NCI-H510A (cell line): Measurements from ENCODE around the gene MYF6.

Experiments used
- DNase-seq: peaks from one replicate; lab custom pipeline; 2025; lab: John Stamatoyannopoulos, UW

Gene MYF6

DNA sequence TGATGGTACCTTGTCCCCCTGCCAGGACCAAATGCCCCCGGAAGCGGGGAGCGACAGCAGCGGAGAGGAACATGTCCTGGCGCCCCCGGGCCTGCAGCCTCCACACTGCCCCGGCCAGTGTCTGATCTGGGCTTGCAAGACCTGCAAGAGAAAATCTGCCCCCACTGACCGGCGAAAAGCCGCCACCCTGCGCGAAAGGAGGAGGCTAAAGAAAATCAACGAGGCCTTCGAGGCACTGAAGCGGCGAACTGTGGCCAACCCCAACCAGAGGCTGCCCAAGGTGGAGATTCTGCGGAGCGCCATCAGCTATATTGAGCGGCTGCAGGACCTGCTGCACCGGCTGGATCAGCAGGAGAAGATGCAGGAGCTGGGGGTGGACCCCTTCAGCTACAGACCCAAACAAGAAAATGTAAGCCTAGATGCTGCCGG lies 410 bp downstream of the MYF6 start:
- DNase-seq = no peak

DNA sequence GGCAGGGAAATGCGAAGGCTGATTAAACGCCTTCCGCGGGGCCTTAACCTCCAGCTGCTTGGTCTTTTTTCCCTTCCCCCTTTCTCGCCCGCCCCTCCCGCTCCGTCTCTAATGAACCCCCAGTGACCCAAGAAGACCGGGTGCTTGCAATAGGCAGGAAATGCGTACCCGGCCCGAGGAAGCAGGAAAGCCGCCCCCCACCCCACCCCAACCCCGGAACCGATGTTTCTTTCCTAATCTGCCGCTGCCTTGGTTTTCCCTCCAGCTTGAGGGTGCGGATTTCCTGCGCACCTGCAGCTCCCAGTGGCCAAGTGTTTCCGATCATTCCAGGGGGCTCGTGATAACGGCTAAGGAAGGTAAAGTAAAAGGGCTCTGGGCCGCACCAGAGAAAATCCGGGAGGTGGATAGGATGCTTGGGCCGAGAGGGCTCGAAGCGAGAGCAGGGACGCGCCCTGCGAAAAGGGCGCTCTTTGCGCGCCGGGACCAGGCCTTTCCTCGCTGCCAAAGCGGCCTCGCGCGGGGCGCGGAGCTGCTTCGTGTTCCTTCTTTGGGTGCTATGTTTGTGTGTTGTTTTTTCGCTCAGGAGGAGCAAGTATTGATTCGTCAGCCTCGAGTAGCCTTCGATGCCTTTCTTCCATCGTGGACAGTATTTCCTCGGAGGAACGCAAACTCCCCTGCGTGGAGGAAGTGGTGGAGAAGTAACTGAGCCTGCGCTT lies 983 bp downstream of the MYF6 start:
- no peak for DNase-seq

DNA sequence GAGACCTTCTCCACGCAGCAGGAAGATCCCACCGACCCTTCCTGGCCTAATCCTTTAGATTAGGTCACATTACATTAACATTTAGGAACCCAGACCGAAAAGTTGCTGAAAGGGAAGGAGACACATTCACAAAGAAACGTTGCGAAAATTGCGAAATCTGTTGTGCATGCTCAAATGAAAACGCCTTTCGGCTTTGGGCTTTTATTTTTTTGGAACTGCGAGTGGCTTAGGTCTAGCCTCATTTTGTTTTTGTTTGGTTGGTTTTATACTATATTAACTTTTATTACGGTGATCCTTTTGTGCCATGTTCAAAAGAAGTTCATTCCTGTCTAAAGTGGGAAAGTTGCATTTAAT lies 1.5 kb downstream of the MYF6 start:
- DNase-seq = no peak

DNA sequence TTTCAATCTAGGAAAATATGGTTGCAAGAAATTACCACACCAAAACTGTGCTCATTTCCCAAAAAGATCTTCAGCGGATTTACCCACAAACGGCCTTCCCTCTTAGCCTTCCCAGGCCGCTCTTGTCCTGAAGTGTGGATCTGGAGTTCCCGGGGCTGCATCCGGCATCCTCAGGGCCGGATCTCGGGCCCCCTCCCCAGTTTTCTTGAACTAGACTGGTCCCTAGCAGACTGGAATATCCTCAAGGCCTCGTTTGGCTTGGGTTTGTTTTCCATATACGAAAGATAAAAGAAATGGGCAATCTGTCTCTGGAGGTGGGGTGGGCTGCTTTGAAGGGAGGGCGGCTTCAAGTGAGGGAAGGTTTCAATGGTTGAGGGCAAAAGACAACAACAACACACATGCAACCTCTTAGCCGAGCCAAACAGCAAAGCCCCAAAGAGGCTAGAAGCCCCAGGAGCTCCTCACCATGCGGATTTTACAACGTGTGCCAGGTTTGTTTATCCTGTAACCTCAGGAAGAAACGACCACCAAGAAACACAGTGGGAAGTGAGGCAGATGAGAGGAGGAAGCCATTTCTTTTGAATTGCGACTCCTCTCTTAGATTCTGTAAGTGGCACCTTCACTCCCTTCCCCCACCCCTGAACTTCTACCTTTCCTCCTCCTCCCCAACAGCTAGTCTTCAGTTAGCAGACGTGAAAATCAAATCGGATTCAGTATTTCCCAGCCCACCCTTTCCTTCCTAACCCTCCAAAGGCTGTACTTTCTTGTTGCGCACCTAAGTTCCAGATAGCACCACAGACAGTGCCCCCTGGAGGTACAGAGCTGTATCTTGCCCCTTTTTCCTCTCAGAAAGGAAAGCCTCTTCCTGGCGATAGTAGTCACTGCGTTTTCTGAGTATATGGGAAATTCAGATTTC lies 2.6 kb downstream of the MYF6 start:
- no peak for DNase-seq

- no peak for DNase-seq
These were observed 3.5 kb downstream of the MYF6 start for GRCh38 chr12:80710727-80711449.

GRCh38 chr12:80711866-80712265 lies 4.4 kb downstream of the MYF6 start:
- DNase-seq = no peak

GRCh38 chr12:80712866-80713265 lies 5.4 kb downstream of the MYF6 start:
- no peak for DNase-seq

GRCh38 chr12:80713419-80713818 lies 6.0 kb downstream of the MYF6 start:
- DNase-seq = no peak

GRCh38 chr12:80714055-80714454 lies 6.6 kb downstream of the MYF6 start:
- no peak for DNase-seq

DNA sequence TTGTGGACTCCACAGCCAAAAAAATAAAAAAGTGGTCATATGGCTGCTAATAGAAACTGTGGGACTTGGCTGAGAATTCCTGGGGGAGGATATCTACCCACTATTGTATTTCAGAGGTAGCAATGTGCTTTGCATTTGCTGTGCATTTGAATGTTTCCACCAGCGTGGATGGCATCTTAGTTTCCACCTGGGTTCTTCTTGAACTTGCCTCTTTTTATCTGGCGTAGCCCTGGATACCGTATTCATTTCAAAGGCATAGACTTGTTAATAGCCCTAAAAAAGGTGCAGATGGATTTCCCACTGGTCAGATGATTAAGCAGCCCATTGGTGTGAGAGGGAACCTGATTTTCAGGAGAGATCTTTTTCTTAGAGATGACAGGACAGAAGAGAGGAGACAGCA lies 7.4 kb downstream of the MYF6 start:
- no peak for DNase-seq

DNA sequence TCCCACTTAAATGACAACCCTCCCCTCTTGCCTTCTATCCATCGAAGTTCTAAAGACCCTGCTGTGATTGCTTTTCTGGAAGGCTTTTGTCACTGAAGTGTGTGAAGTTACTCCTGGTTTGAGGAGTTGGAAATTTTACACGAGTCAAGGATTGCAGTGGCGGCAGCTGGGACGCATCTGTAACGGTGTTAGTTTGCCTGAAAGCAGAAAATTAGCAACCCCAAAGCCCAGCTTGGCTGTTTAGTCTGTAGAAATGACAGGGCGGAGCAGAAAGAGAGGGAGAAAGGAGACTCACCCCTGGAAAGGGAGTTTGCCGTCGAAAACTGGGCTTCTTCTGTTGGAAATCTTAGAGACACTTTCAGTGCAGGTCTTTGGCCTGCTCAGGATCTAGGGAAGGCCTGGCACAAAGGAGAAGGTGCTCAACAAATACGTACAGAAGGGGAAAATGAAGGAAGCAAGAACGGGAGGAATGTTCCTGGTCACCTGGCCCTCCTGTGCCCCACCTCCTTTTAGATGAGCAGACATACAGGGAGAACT lies 8.3 kb downstream of the MYF6 start:
- no peak for DNase-seq

DNA sequence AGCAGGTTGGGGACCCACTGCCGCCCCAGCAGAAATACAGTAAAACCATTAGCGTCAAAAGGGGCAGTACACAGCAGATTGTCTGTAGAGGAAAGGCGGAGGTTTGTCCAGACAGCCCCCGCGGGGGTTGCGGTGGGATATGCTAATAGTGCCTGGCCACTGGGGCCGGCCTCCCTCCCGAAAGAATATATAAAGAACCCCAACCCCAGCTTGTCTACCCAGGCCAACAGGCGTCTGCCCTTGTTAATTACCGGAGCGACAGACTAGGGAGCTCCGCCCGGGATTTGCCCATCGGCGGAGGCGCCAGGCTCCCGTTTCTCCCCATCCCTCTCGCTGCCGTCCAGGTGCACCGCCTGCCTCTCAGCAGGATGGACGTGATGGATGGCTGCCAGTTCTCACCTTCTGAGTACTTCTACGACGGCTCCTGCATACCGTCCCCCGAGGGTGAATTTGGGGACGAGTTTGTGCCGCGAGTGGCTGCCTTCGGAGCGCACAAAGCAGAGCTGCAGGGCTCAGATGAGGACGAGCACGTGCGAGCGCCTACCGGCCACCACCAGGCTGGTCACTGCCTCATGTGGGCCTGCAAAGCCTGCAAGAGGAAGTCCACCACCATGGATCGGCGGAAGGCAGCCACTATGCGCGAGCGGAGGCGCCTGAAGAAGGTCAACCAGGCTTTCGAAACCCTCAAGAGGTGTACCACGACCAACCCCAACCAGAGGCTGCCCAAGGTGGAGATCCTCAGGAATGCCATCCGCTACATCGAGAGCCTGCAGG lies 9.4 kb downstream of the MYF6 start, which contains the start of gene MYF5:
MYF5 (plus strand) TSS at position 217 of the 774 bp plus-strand sequence; CDS start at position 369, 152 bp downstream.
- no peak for DNase-seq

- no peak for DNase-seq
These were observed 10.4 kb downstream of the MYF6 start for GRCh38 chr12:80717856-80718255.

DNA sequence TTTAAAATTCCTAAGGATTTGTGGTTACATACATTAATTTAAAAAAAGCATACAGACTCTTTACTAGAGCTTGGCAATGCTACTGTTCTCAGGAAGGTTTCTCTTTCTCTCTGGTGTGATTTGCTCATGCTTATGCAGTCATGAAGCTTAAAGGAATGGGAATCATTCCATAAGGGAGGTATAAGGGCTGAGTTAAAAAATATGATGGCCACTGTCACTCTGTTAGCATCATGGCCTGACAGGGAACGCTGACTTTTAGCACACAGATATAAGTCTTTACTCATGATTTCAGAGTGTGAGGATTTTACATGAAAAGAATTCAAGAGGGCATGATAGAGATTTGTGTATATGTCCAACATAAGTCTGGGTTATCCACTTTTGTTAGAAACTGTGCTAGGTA lies 13.1 kb downstream of the MYF6 start:
- DNase-seq = no peak

- no peak for DNase-seq
These were observed 13.9 kb downstream of the MYF6 start for GRCh38 chr12:80721326-80721725.

DNA sequence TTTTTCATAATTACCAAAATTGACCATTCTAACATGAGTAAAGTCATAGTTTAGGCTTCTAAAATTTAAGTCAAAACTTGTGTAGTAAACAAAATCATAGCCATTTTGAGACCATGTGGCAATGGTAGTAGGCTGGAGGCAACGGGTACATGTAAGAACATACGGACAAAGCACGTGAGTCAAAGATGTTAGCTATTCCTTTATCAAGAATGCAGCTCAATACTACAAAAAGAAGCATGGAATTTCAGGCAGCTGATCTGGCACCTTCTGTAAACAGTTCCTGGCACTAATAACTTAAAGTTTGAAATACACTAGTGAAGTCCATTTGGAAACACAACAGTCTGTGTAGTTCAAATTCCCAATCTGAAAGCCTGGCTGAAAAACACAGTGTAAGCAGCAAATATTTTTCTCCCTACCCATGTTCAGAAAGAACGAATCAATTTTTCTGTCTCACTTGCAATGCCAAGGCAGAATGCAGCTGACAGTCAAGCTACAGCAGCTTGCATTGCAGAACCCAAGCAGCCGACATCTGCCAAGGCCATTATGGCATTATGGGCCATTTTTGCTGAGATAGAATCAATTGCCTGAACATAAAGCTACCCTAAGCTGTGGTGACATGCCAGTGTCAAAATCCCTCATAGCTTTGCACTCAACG lies 38.5 kb downstream of the MYF6 start:
- DNase-seq = no peak

GRCh38 chr12:80747800-80748199 lies 40.4 kb downstream of the MYF6 start:
- DNase-seq = no peak

DNA sequence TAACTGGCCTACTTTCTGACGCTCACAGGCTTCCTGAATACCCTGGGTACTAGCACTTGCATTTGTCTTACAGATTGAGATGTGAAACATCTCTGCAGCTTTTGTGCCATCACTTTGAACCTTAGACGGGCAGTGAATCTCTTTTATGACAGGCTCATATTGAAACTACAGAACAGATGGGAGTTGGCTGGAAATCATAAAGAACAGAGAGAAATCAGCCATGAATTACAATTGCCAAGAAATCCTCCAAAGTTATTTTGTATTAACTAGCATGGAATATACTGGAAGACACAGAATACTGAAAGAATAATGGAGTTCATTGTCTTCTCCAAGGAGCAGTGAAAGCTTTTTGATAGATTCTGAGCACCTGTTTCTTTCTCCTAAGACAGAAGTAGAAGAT lies 42.0 kb downstream of the MYF6 start:
- DNase-seq = no peak

DNA sequence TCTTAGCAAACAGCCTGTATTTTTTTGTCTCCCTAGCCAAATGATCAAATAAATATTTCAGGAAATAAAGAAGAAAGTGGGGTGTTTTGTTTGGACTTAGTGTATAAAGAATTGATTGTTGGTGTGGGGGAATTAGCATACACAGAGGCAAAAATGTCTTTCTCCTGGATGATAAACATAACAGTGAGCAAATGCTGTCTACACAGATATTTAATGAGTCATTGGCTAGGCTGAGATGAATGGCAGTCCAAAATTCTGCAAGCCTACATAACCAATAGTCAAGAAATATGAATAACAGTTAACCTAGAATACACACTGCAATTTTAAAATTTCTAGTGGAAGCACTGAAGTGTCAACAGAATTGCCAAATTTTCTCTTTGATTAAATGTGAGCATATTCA lies 45.0 kb downstream of the MYF6 start:
- DNase-seq = no peak

DNA sequence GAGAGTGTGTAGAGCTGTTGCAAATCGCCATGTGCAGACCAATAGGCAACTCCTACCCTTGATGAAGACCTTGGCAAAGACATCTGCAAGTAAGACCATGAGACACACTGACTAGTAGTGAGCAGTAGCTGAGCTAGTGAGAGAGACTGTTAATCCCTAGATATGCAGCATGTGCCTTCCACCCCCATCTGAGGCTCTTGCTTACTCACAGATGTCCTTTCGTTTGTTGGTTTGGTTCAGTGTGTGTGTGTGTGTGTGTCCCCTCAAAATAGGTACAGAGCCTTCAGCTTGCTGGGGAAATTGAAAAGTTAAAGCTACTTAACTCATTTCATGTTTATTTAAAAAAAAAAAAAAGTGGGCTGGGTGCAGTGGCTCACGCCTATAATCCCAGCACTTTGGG lies 46.8 kb downstream of the MYF6 start:
- DNase-seq = no peak

- no peak for DNase-seq
These were observed 49.4 kb downstream of the MYF6 start for GRCh38 chr12:80756875-80757274.
